Thyroid gland (tissue), 4 donors: ENCODE results near the gene SLC33A1.

Experiments
- POLR2A ChIP-seq, 2 donors: fragments of 450-650 bp; IDR thresholded peaks; one replicate each; pipeline ENCODE4 v1.6.1; 2017; ENCODE audit warnings: antibody characterized with exemption in 2 of 2, mild to moderate bottlenecking in 2 of 2, moderate library complexity in 1 of 2
- TF ChIP-seq, protein P1 (sequence below), 6 experiments: fragments of 200-600 bp in 3 of 6; fragments of 450-650 bp in 3 of 6; sonication (generic) in 3 of 6; IDR thresholded peaks; one replicate each; pipeline ENCODE4 v1.5.1; 2016 to 2019; ENCODE audit warnings: antibody characterized with exemption in 6 of 6, mild to moderate bottlenecking in 2 of 6, inconsistent platforms in 1 of 6, moderate library complexity in 1 of 6

DNA sequence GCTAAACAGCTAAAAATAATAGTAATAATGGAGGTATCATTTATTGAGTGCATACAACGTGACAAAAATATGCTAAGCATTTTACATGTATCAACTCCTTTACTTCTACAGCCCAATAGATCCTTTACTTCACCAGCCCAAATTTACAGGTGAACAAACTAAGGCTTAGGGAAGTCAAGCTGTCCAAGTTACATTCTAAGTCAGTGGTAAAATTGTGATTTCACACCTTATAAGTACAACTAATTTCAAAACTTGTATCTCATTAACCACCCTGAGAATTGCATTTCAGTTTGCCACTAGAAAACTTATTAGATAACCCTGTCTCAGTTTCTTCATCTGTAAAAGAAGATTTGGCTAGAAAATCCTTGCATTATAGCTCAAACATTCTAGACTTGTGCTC is 10.7 kb downstream of the SLC33A1 start:
- TF ChIP-seq, protein P1, sequence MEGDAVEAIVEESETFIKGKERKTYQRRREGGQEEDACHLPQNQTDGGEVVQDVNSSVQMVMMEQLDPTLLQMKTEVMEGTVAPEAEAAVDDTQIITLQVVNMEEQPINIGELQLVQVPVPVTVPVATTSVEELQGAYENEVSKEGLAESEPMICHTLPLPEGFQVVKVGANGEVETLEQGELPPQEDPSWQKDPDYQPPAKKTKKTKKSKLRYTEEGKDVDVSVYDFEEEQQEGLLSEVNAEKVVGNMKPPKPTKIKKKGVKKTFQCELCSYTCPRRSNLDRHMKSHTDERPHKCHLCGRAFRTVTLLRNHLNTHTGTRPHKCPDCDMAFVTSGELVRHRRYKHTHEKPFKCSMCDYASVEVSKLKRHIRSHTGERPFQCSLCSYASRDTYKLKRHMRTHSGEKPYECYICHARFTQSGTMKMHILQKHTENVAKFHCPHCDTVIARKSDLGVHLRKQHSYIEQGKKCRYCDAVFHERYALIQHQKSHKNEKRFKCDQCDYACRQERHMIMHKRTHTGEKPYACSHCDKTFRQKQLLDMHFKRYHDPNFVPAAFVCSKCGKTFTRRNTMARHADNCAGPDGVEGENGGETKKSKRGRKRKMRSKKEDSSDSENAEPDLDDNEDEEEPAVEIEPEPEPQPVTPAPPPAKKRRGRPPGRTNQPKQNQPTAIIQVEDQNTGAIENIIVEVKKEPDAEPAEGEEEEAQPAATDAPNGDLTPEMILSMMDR (IDR thresholded peaks at IDR 0.05): no peak
- TF ChIP-seq POLR2A (IDR thresholded peaks at IDR 0.05): no peak
